Stimulated activated CD4-positive, alpha-beta T cell treated with anti-CD3 and anti-CD28 coated beads, Interleukin-12 subunit alpha, Interleukin-12 subunit beta, amount 100 ng/mL, for 4 hours (primary cell): Measurements from ENCODE around the gene RNF121.

Experiments
- DNase-seq: peaks from one replicate; pipeline ENCODE4 v3.0.0-alpha.2; 2020

Gene RNF121

GRCh38 chr11:72007089-72007476 lies 78.2 kb downstream of the RNF121 start:
- no peak for DNase-seq

GRCh38 chr11:72007587-72007986 lies 78.7 kb downstream of the RNF121 start:
- DNase-seq, result no peak

- no peak for DNase-seq
These were observed 79.9 kb downstream of the RNF121 start for GRCh38 chr11:72008728-72009127.

- DNase-seq, result no peak
These were observed 80.3 kb downstream of the RNF121 start for GRCh38 chr11:72009156-72009555.

GRCh38 chr11:72010529-72011233 lies 81.8 kb downstream of the RNF121 start:
- DNase-seq, result no peak

- no peak for DNase-seq
These were observed 83.3 kb downstream of the RNF121 start for GRCh38 chr11:72012091-72012630.

GRCh38 chr11:72012897-72013721 lies 84.3 kb downstream of the RNF121 start:
- DNase-seq, result no peak

- DNase-seq, result no peak
These were observed 85.2 kb downstream of the RNF121 start for GRCh38 chr11:72013765-72014711.

- DNase-seq, result no peak
These were observed 86.0 kb downstream of the RNF121 start for GRCh38 chr11:72014761-72015320.

- DNase-seq, result no peak
These were observed 86.7 kb downstream of the RNF121 start for GRCh38 chr11:72015511-72016061.

GRCh38 chr11:72018171-72018570 lies 89.3 kb downstream of the RNF121 start:
- no peak for DNase-seq

- no peak for DNase-seq
These were observed 94.5 kb downstream of the RNF121 start for GRCh38 chr11:72023335-72023734.

- DNase-seq, result no peak
These were observed 95.4 kb downstream of the RNF121 start for GRCh38 chr11:72024069-72024754.

- DNase-seq, result no peak
These were observed 97.2 kb downstream of the RNF121 start for GRCh38 chr11:72026090-72026489.

GRCh38 chr11:72030472-72031045 lies 101.7 kb downstream of the RNF121 start:
- DNase-seq, result no peak

- DNase-seq, result no peak
These were observed 107.8 kb downstream of the RNF121 start for GRCh38 chr11:72036687-72037086.

GRCh38 chr11:72037554-72038311 lies 108.9 kb downstream of the RNF121 start:
- DNase-seq, result no peak

- DNase-seq, result no peak
These were observed 109.6 kb downstream of the RNF121 start for GRCh38 chr11:72038491-72038890.

GRCh38 chr11:72039031-72039855 lies 110.4 kb downstream of the RNF121 start:
- no peak for DNase-seq
